Measurements from ENCODE around the gene BLOC1S2.
"Not testable (repeated sequence)": the region's sequence is repeated elsewhere in the genome, so short reads cannot be mapped to it uniquely, and the experiment has no call there.

BLOC1S2 gene

DNA sequence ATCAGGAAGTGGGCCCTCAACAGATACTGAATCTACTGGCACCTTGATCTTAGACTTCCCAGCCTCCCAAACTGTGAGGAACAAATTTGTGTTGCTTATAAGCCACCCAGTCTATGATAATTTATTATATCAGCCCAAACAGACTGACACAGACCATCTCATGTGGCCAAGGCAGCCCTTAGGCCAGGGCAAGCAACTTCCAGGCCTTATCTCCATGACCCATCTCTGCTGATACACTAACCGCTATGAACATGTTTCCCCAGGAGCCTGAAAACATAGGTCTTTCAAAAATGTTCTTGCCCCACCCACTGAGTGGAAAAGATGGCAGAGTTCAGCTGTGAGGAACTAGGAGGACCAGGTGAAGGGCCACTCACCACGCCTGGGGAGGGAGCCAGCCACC is 3.2 kb upstream of the BLOC1S2 start:
- DNase-seq = no peak

DNA sequence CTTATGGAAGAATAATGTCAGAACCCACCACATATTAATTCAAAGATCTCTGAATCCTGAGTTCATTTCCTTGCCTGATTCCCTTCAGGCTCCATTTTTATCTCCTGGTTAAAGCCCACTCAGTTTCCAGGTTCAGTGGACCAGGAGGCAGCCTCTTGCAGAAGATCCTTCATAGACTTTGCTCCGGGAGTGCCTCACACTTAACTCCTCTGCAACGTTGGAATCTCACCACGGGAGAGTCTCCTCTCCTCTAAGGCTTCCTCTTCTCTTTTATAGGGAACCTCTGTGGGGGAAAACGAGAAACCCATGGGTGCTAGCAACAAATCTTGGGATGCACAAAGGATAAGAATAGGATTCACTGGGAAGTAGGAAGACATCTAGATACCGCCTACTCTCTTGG is 1.7 kb upstream of the BLOC1S2 start:
- no peak for DNase-seq

DNA sequence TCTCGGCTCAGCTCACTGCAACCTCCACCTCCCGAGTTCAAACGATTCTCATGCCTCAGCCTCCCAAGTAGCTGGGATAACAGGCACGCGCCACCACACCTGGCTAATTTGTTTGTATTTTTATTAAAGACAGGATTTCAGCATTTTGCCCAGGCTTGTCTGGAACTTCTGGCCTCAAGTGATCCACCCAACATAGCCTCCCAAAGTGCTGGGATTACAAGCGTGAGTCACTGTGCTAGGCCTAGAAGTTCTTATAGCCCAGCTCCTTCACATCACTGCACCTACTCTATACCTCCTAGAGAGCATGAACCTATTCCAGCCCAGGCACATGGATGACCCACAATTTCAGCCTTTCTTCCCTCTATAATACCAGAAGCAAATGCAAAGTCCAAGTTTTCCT is 1.3 kb upstream of the BLOC1S2 start:
- no peak for DNase-seq

DNA sequence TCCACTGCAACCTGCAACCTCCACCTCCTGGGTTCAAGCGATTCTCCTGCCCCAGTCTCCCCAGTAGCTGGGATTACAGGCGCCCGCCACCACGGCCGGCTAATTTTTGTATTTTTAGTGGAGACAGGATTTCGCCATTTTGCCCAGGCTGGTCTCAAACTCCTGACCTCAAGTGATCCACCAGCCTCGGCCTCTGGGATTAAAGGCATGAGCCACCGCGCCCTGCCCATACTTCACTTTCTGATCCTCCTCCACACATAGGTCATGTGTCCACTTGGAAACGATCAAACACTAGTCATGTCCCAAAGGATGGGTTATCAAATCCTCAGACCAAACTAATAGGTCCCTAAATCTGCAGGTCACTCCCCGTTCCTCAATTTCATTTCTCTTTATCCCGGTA is 1.2 kb downstream of the BLOC1S2 start:
- DNase-seq = not testable (repeated sequence)

DNA sequence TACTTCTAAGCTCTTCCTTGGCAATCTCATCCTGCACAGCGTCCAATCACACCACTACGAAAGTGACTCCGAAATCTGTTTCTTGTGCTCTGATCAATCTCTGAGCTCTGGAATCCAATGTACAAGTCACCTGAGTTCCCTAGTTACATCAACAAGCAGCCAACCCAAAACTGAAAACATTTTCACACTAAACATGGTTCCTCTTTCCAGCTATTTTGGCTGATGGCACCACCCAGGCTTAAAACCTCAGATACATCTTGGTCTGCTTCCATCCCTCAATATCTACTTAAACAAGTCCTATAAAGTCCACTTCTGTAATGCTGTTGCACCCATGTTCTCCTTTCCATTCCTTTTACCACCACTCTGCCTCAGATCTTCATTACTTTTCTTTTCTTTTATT is 3.6 kb downstream of the BLOC1S2 start:
- no peak for DNase-seq

DNA sequence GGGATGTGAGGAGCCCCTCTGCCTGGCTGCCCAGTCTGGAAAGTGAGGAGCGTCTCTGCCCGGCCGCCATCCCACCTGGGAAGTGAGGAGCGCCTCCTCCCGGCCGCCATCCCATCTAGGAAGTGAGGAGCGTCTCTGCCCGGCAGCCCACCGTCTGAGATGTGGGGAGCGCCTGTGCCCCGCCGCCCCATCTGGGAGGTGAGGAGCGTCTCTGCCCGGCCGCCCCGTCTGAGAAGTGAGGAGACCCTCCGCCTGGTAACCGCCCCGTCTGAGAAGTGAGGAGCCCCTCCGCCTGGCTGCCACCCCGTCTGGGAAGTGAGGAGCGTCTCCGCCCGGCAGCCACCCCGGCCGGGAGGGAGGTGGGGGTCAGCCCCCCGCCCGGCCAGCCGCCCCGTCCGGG is 9.5 kb downstream of the BLOC1S2 start:
- not testable (repeated sequence) for DNase-seq

DNA sequence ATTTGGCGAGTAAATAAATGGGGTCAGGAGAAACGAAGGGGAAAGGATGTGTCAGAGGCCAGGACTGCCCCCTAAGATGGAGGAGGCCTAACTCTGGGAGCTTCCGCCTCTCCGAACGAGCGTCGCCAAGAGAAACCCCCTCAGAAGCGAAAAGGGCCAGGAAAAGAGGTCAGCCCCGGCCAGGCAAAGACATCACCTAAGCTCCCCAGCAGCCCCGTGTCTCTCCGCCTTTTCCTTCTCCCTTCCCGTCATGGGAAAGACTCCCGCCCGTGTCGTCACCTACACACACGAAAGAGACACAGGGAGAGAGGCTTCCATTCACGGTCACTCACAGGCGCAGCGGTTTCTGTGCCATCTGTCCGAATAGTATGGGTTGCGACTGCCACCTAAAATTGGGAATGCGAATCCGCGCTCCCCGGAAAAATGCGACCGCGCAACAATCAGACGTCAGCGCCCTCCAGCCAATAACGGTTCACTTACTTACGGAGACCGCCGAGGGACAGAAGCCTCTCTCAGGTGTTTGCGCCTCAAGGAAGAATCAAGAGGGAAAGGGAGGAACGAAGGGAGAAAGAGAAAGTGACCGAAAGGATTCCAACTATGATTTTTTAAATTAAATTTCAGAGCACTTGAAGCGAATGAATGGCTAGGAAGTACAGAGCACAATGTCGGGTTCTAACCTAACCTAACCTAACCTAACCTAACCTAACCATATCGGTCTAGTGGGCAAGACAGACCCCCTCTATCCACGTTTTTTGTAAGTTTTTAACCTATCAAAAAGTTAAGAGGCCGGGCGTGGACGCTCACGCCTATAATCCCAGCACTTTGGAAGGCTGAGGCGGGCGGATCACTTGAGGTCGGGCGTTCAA is 19.0 kb downstream of the BLOC1S2 start, which contains the start of gene CWF19L1:
Gene CWF19L1 (minus strand): TSS at position 400 of the 866 bp plus-strand sequence. CDS start 45 bp downstream, at position 355.
- DNase-seq = peak; percentile 74

DNA sequence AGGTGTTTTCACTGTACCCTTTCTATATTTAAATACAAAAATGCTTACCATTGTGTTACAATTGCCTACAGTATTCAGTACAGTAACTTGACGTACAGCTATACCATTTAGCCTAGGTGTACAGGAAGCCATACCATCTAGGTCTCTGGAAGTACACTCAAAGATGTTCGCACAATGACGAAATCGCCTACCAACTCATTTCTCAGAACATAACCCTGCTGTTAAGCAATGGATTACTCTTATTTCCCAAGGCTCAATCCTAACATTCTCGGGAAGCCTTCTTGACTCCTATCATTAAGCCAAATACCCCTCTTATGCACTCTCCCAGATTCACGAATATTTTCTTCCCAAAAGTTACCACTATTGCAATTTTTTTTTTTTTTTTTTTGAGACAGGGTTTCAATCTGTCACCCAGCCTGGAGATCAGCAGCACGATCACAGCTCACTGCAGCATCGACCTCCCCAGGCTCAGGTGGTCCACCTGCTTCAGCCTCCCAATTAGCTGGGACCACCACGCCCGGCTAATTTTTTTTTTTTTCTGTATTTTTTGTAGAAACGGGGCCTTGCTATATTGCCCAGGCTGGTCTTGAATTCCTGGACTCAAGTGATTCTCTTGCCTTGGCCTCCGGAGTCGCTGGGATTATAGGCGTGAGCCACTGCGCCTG is 20.5 kb downstream of the BLOC1S2 start:
- DNase-seq = no peak

DNA sequence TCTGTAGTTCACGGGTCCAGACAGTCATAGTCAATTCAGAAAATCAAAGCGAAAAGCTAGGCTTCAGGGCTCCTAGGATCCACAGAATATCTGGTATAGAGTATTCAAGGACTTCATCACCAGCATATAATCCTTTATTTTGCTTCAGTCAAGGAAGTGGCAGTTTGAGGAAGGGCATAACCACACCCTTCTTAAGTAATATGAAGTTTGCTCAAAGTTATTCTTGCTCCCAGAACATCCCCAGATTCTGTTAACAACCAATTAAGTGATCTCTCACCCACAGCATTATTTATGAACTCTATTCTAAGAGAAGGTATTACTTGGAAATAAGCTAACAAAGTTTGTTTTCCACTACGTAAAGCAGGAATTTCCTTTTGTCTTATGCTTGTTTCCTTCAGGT is 32.3 kb downstream of the BLOC1S2 start:
- no peak for DNase-seq

DNA sequence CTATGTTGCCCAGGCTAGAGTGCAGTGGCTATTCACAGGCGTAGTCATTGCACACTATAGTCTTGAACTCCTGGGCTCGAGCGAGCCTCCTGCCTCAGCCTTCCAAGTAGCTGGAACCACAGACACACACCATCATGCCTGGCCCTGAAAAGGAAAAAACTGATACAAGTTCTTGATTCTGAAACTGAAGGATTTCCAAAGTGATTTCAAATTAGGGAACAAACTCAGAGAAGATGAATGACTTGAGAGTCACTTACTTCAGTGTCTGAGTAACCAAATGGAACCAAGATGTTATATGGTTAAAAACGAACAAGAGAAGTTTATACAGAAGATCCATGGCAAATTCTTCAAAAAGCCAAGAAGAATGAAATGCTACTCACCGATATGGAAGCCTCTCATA is 33.4 kb downstream of the BLOC1S2 start:
- no peak for DNase-seq

DNA sequence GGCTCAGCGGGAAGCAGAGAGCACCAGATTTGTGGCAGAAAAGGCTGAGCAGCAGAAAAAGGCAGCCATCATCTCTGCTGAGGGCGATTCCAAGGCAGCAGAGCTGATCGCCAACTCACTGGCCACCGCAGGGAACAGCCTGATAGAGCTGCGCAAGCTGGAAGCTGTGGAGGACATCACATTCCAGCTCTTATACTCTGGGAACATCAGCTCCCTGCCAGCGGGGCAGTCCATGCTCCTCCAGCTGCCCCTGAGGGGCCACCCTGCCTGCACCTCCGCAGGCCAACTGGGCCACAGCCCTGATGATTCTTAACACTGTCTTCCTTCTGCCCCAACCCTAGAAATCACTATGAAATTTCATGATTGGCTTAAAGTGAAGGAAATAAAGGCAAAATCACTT is 37.7 kb downstream of the BLOC1S2 start:
- no peak for DNase-seq

DNA sequence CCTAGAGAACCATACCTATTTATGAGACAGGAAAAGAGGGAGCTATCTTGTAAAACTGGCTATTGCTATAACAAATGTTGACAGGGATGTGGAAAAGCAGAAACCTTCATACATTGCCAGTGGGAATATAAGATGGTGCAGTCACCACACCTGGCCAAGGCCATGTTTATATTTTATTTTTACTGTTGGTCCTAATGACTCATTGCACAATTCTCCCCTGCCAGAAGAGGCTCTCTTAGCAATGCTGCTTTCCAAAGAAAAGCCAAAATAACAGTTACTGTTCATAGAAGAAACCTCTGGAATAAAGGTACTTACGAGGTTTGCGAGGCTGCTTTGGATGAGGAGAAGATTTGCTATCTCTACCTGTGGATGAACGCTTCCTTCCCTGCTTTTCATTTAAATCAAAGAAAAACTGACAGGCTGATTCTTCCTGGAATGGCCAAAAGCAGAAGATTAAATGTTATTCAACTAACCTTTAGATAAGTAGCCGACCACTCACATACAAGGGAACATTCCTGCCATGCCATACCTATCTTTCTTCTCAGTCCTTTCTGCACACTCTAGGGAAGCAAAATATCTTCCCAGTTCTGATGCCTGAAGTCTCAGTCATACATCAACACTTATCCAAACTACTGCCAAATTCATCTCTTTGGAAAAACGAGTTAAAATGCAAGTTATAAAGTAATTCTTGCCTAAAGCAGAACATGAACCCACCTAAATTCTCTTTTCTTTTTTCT is 40.8 kb downstream of the BLOC1S2 start:
- no peak for DNase-seq

DNA sequence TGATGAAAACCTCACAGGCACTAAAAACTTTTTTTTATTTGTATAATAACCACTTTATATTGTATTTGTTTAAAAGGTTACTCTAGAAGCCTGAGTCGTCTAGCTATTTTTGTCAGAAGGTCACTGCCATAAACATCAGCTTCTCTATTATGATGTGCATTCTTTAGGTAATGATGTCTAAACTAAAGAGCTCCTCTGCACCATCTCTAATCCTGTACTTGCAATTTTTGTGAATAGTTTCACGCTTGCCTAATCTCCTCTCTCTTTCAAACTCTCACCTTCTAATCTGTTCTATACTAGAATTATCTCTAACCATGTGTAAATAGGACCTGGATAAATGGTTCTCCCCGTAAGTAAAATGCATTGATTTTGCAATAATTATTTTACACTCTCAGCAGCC is 46.6 kb downstream of the BLOC1S2 start:
- no peak for DNase-seq

DNA sequence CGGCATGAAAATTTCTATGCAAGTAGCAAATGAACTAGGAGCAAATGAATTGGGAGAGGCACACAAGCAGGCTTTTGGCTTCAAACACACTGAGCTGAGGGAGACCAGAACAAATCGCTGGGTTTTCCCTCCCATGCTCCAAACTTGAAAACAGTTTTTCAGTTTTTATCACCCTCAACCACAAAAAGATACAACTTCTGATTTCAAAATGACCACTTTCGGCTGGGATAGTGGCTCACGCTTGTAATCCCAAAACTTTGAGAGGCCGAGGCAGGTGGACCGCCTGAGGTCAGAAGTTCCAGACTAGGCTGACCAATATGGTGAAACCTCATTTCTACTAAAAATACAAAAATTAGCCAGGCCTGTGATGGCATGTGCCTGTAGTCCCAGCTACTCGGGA is 48.1 kb downstream of the BLOC1S2 start:
- no peak for DNase-seq

DNA sequence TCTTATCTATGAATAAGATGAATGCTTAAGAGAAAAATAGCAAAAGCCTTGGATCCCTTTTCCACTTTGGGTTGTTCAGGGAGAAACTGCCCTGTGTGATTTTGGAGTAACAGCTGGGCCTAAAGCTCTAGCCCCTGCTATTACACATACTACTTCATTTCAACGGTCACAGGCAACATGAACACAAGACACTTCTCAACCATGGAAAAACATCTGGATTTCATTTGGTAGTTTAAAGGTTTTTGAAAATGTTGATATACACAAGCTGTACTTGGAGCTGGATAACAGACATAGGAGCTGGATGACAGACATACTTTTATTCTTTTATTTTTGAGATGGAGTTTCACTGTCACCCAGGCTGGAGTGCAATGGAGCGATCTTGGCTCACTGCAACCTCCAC is 54.4 kb downstream of the BLOC1S2 start:
- no peak for DNase-seq

DNA sequence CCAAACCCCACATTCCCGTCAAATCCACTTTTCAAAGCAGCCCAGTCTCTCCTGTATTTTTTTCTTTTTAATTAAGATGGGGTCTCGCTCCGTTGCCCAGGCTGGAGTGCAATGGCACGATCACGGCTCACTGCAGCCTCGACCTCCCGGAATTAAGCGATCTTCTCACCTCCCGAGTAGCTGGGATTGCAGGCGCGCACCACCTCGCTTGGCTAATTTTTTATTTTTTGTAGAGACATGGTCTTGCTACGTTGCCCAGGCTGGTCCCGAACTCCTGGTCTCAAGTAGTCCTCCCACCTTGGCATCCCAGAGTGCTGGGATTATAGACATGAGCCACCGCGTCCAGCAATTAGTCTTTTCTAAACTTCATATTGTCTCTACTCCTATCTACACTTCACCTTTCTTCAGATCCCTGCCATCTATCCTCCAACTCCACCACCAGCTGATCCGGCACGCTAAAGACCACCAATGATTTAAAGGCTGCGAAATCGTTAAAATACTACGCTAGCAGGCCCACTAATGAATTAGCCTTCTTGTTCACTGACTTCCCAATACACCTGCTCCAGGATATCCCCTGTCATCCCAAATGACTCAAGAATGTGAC is 56.6 kb downstream of the BLOC1S2 start:
- DNase-seq = no peak

DNA sequence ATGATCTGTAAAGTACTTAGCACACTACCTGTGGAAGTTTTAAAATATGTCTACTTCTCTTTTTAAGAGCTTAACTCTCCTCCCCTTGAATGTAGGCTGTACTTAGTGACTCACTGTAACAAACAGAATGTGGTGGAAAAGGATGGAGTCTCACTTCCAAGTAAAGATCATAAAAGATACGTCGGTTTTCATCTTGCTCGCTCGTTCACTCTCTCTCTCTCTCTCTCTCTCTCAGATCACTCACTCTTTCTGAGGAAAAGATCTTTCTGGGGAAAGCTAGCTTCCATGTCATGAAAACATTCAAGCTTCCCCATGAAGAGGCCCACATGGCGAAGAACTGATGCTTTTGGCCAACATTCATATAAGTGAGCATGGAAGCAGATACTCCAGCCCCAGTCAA is 62.6 kb downstream of the BLOC1S2 start:
- DNase-seq = no peak
